Islet precursor cell (in vitro differentiated cells): ENCODE results near the gene ARPP21.

Experiments used
- DNase-seq: peaks from one replicate; pipeline ENCODE4 v3.0.0-alpha.2; 2018

Gene ARPP21

DNA sequence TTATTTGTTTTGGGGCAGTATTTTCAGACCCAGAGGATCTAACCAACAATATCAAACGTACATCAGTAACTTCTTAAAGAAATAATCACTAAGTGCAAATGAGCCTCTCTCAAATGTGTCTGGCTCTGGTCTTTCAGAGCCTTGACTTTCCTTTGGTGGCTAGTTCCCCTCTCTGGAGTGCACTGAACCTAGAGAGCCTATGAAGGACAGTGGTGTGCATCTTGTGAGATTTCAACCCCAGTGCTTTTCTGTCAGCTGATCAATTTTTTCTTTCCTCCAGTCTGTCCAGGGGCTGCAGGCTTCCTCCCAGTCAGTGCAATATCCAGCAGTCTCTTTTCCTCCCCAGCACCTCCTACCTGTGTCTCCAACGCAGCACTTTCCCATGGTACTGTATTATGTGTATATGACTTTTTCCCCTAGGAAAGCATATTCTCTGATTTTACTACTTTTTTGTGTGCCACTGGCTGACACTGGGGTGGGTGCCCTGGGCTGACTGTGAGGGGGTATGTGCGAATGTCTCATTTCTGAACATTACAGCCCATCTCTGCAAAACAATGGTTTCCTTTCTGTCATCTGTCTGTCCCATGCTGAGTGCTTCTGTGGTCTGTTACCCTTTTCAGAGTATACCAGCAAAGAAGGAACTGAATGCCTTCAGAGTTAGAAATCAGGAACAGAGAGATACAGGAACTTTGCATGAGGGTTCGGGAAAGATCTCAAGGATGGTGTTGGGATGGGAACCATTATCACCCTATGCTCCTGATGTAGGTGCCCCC lies 98.8 kb downstream of the ARPP21 start:
- DNase-seq: no peak

DNA sequence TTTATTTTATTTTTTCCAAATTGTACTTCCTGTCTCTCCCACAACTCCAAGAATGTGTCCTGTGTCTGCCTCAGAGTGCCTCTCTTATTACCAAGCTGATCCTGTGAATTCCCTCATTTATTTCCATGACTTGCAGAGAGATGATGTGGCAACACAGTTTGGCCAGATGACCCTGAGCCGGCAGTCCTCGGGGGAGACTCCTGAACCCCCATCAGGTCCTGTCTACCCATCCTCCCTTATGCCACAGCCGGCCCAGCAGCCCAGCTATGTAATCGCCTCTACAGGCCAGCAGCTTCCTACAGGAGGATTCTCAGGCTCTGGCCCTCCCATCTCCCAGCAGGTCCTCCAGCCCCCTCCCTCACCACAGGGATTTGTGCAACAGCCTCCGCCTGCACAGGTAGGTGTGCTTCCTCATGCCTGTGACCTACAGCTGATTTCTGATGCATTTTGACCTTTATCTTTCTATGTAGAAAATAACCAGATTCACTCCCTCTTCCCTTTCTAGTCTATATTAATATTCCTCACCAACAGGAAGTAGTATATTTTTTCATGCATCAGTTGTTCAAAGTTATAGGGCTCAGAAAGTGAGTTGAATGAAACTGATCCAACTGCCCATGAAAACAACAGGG lies 100.0 kb downstream of the ARPP21 start:
- peak; percentile 59 for DNase-seq

DNA sequence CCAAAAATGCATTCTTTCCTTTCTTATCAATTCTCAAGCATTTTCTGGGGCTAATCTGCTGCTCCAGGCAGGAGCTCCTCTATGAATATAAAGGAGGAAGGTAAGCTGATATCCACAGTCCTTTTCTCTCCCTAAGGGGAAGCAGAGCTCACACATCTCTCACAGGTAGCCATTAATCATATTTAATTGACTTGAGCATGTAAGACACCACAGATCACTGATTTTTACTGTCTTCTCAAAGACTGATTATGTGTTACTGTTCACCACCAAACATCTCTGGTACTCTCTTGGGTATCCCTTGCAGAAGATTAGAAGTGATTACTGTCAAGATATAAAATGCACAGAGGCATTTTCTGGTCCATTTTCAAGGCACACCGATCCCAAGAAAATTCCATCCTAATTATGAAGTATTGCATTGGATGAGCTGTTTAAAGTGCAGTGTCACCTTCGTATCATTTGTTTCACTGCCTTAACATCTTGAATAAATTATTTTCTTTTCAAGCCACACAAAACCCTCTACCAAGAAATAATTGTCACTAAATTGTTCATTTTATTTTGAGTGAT lies 100.7 kb downstream of the ARPP21 start:
- DNase-seq: no peak

DNA sequence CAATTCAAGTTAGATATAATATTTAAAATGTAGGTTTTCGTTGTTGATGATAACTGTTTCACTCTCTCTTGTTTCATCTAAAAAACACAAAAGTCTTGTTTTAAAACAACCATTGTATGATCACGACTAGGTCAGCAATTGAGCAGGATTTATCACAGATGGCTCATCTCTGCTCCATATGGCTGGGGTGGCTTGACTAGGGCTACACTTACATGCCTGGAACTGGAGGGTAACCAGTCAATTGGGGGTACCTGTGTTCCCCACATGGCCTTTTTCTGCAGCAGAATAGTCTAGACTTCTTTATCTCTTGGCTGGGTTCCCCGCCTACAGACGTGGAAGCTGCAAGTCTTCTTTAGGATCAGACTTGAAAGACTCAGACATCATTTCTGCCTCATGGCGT lies 103.9 kb downstream of the ARPP21 start:
- no peak for DNase-seq

DNA sequence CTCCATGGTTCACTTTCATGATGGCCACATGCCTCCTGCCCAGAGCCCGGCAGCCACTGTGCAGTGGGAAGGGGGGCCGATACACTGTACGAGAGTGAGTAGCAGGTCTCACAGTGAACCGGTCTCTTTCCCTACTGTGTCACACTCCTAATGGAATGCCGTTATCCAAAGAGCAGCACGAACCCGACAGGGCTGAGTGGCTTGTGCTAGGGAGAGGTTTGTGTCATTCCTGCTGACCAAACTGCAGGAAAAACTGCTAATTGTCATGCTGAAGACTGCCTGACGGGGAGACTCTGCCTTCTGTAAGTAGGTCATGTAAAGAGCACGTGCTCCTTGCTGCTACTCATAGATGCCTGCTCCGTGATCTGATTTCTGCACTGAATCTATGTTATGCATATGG lies 105.1 kb downstream of the ARPP21 start:
- peak; percentile 88 for DNase-seq

DNA sequence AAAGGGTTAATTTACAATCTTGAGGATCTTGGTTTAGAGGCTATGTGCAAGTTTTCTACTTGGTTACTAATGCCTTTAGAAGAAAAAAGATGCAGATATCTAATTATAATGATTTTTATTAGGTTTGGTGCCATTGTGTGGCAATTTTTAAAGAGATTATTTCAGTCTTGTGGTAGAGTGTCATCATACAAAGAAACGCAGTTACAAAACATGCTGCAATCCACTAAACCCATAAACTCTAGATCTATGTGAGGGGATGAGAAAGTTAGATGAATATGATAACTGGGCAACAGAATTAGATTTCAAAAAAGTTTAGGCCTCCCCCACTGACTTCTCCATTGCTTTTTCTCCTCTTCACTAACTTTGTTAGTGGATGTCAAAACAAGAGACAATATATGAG lies 106.0 kb downstream of the ARPP21 start:
- DNase-seq: no peak

DNA sequence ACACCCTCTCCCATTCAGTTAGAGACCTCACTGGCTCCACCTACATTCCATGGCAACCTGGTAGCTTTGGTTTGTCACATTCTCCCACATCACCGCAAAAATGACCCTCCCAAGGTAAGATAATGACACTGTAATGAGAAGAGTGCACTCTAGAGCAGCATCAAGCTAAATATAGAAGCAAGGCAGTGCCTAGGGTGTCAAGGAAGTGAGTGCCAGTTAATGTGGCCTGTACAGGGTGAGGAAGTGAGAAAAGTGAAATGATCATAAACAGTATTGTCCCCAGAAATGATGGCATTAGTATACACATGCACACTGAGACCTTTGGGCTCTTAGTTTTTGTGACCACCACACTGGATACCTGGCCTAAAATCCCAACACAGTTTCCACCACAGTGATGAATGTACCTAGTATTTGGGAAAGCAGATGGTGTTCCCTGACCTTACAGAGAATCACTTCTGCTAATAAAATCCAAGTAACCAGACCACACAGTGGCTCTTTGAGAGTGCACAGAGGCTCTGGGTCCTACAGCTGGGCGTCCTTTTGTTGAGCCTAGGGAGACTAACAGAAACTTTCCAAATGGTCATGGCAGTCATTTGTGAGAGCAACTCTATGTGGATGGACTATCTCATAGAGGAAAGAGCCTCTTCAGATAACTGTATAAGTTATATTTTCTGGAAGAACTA lies 106.6 kb downstream of the ARPP21 start:
- DNase-seq: no peak

DNA sequence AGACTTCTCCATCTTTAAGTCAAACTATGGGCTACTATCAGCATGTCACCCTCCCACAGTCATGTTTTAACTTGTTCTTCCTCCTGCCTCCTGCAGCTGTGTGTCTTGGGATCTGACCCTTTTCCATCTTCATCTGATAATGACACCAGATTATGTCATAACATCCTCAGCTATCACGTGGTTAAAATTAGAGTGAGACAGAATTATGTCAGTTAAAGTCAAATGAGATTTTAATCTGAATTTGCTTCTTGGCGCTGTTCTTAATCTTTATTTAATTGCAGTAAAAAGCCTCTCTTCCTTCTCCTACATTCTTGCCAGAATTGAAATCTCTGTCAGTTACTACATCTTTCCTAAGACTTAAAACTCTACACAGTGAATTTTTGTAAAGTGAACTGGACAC lies 107.2 kb downstream of the ARPP21 start:
- DNase-seq: no peak

DNA sequence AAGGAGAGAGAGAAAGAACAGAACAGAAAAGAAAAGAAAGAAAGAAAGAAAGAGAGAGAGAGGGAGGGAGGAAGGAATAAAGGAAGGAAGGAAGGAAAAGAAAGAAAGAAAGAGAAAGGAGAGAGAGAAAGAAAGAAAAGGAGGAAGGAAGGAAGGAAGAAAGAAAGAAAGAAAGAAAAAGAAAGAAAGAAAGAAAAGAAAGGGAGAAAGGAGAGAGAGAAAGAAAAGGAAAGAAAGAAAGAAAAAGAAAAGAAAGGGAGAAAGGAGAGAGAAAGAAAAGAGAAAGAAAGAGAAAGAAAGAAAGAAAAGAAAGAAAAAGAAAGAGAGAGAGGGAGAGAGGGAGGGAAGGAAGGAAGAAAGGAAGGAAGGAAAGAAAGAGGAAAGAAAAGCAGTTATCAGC lies 108.8 kb downstream of the ARPP21 start:
- no peak for DNase-seq

DNA sequence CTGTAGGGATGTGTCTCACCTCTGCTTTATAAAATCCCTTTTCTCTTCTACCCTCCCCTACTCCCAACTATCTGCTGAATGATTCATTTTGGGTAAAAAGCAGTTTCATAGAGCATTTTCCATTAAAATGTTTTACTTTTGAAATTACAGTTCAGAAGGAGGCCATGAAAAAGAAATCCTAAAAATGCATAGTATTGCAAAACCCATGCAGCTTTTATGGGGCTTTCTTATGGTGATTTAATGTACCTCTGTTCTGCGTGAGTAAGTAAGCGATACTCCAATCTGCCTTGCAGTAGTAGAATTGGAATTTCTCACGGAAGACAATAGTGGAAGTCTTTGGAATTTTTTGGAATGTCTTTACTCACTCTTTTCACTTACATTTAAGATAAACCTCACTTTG lies 111.9 kb downstream of the ARPP21 start:
- DNase-seq: no peak

DNA sequence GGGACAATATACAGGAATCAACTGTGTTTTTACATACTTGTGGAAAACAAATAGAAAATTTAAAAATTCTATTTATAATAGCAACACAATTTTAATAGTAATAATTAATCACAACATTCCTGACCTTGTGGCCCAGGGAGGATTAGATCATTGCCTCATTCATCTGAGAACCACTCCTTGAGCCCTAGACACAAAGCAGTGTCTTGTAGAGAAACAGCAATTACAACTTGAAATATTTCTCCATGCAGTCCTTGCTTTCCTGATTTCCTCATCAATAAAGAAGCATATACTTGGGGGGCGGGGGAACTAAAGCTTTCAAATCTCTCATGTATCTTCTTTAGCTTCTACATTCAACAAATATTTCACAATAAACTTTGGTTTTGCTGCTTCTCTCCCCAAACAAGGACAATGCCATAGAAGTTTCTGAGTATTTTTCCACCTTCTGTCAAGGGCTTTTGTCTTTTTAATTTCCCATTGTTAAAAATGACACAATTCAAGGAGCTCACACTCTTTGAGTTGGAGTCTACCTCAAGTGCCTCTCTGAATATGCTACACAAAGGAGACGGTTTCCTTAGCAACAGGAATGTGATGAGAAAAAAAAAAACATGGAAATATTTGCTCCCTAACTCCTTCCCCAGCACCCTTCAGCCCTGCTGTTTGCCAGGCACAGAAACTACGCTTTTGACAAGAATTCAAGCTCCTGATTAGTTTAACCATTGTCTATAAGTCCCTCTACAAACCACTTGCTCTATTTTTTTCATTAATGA lies 118.8 kb downstream of the ARPP21 start:
- DNase-seq: no peak

DNA sequence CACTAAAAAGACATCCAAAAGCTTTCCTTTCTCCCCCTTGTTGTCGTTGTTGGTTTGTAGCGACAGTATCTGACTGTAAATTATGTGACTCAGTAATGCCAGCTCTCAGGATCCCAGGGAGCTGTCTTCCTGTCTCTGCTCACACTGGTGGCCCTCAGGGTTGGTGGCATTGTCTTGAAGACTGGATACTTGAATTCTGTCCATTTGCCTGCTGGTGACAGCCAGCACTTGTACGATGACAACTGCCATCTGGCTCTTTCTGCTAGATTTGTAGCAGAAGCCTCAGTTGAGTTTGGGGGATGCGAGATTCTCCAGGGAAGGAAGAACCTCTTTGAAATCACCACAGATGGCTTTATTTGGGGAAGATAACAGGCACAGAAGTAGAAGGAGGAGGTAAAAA lies 120.8 kb downstream of the ARPP21 start:
- peak; percentile 56 for DNase-seq

DNA sequence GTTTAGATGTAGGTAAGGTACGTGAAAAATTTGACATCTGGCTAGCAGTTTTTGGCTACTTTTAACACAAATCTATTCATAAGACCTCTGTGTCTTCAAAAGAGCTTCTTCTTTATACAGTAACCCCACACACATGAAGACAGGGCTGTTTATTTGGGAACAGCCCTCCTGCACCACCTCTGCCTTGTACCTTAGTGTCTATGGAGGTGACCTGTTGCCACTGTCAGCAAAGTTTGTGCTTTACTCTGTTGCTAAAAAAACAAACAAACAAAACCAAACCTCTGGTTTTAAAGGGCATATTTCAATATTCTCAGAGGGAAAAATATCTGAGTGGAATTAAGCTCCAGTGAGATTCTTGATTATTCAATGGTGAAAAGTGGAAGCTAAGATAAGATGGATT lies 122.0 kb downstream of the ARPP21 start:
- no peak for DNase-seq

DNA sequence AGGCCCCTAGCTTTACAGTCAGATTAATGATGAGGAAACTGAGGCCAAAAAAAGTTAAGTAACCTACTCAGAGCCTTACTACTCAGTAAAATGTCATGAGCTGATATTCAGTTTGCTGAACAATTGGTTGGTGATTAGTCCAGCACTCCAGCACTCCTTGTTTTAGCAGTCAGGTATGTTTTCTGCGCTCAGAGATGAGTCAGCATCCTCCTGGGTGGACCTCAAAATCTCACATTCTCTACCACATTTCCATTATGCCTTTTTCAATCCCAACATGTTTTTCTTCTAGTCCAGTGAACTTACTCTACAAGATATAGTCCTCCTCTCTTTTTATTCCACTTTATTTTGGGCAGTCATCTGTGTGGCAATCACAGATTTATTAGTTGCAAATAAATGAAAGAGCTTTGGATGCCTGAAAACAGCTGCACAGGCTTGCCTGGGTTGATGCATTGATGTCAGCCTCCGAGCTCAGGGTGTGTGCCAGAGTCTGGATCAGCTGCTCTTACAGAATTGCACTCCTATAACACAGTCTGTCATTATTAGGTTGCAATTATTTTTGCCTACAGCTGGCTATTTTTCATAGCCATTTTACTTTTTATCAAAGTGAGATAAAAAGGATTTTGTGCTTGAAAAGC lies 133.2 kb downstream of the ARPP21 start:
- DNase-seq: no peak

DNA sequence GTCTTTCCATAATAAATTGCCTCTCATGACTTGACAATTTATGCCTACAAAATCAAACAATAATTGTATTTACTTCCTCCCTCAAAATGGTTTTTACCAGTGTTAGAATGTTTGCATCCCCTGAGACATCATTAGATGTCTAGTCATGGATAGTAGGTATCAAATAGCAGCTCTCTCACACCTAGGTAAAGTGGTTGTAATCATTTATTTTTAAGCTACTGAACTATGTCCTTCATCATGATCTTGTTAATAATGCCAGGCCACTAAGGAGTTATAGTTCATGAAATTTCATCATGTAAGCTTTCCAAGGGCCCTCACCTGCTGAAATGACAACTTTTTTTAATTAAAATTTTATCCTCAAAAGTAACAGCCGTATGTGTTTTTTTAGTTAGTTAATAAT lies 134.1 kb downstream of the ARPP21 start:
- DNase-seq: no peak

DNA sequence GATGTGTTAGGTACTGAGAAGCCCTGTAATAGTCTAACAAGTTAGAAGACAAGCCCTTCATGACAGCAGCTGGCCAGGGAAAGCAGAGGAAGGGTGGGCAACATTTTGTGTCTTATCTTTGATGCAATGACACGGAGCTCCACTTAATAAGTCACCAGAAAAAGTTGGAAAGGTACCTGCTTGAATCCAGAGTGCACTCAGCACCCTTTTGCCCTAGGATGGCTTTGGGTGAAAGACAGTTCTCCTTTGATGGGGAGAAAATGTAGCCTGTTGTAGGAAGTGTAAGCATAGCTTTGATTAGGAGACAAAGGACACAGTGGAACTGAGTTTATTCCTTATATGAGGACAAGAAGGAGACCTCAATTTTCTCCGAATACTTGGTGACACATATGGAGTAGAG lies 137.0 kb downstream of the ARPP21 start:
- DNase-seq: no peak

DNA sequence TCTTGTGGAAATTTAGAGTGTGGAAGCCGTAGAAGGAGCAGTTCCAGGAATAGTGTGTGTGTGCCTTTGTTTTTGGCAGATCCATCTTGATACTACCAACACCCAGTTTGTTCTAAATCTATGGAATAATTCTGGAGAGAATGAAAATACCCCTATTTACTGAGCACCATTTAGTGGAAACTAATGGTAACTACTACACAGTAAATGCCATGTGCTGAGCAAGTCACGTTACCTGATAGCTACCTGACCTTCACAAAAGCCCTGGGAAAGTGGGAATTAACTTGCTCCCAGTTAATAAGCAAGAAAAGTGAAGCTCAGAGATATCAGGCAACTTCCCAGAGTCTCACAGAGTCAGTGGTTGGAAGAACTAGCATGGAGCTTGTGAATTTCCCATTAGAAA lies 137.7 kb downstream of the ARPP21 start:
- no peak for DNase-seq

DNA sequence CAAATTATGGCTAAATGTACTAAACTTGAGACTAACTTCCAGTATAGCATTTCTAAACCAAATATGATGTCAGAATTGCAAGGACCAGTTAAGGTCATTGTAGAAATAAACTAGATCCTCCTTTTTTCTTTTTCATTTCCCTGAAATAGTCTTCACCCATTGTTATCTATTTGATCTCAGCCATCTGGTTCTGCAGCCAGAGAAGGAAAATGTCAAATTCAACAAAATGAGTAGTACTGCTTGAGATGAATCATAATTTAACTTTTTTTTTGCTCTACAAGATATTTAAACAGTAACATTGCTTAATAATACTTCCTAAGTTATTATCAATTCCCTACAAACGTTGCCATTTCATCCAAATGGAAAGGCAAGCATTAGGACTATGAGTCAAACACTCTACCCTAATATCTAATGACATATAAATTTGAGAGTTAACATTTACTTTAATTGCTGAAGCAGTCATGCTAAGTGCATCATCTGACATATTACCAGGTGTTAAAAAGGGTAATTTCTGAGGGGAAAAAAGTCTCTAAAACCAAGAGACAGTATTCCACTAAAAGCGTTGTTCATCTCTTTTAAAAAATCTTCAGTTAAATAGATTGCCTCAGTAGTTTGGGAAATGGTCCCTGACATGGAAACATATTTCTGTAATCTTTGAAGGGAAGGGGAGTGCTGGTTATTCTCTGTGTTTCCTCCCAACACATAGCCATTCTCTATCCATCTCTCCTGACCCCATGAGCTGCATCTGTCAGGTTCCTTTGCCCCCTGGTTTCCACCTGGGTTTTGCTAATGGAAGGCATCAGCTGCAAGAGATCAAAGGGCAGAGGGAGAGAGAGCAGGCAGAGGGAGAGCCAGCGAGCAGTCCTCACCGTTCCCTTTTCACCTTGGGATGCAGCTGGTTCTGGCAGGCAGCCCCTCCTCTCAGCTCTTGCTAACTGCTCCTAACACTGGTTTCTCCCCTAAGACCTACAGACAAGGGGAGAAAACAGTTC lies 138.5 kb downstream of the ARPP21 start:
- no peak for DNase-seq

DNA sequence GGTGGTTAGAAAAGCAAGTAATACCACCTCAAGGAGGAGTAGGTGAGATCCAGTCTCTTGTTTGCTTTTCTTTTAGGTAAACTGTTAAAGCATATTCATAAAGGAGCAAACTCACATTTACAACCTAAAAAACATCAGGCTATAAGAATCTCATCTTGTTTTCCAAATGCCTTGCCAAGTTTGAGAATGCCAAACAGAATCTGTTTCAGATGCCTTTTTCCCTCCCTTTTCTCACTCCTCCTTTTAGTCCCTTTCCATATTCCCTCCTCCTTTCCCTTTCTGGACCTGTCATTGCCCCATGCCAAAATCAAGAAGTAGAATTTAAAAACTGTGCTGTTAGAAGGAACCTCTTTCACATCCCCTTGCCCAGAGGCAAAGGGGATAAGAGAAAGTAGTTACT lies 140.3 kb downstream of the ARPP21 start:
- DNase-seq: no peak

DNA sequence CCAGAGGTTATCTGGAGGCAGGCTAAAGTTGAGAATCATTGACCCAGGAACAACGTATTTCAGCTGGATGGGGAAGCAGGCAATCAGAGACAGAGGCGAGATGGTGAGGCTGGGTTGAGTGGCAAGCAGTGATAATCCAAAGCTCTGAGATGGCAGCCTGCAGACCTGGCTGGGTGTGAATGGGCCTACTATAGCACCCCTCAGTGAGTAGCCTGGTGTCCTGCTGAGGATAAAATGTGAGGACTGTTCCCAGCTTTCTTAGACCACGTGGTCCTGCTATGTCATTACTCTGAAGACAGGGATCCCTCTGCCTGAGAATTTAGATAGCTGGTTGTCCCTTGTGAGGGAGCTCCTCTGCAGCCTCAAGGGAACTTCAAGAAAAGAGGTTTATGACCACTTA lies 141.5 kb downstream of the ARPP21 start:
- no peak for DNase-seq

DNA sequence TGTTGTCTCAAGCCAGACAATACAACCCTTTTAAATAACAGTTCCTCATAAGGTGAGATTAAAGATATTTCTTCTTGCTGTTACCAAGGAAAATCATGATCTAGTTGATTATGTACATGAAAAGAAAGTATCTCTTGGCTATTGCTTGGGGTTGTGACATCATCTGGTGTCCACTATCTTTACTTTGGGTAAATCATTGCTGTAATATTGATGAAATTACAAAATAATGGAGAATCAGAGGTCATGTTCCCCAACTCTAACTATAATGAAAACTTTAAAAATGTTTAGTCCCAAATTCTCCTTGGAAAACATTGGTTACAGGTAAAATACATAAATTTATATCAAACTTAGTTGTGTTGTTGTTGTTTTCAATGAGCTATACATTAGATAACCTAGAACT lies 142.2 kb downstream of the ARPP21 start:
- no peak for DNase-seq
